Measurements from ENCODE around the gene HBZ. TPM values are rescaled to one million over a fixed set of nuclear protein-coding genes. Genes with fewer than 3 reads are reported as not detected.
"Not testable (repeated sequence)": the region's sequence is repeated elsewhere in the genome, so short reads cannot be mapped to it uniquely, and the experiment has no call there.

Gene HBZ
- total RNA-seq, 1 donor from 2014 or later = not detected

- intact Hi-C loops (cut with micrococcal nuclease); H3K27ac Mint-ChIP-seq; H3K36me3 Mint-ChIP-seq (ENCODE audit: low read depth); DNase-seq (ENCODE audit: low spot score); H3K9me3 Mint-ChIP-seq: not testable (repeated sequence)
- Mint-ChIP-seq H3K27me3 (ENCODE audit: low read depth) (peaks cover 62% of the 10 kb centered on the region), H3K4me1 (ENCODE audit: low read depth) (peaks cover 11% of the 10 kb centered on the region), H3K4me3 (ENCODE audit: low read depth) (peak within 1 kb of the TSS; percentile 26)
Observed at GRCh38 chr16:172374-172941, 20.0 kb downstream of the HBZ start, which contains the start of gene HBA2. TSS of gene HBA2 (plus strand) at chr16:172876. CDS start at chr16:172913, 37 bp downstream.

GRCh38 chr16:173211-173854 is 20.9 kb downstream of the HBZ start:
- peak overlapping the region; percentile 26 for H3K4me3 Mint-ChIP-seq (ENCODE audit: low read depth)
- DNase-seq (ENCODE audit: low spot score); H3K27ac Mint-ChIP-seq; intact Hi-C loops (cut with micrococcal nuclease); H3K36me3 Mint-ChIP-seq (ENCODE audit: low read depth); H3K4me1 Mint-ChIP-seq (ENCODE audit: low read depth); H3K9me3 Mint-ChIP-seq: not testable (repeated sequence)
- H3K27me3 Mint-ChIP-seq (ENCODE audit: low read depth) = peaks cover 63% of the 10 kb centered on the region

DNA sequence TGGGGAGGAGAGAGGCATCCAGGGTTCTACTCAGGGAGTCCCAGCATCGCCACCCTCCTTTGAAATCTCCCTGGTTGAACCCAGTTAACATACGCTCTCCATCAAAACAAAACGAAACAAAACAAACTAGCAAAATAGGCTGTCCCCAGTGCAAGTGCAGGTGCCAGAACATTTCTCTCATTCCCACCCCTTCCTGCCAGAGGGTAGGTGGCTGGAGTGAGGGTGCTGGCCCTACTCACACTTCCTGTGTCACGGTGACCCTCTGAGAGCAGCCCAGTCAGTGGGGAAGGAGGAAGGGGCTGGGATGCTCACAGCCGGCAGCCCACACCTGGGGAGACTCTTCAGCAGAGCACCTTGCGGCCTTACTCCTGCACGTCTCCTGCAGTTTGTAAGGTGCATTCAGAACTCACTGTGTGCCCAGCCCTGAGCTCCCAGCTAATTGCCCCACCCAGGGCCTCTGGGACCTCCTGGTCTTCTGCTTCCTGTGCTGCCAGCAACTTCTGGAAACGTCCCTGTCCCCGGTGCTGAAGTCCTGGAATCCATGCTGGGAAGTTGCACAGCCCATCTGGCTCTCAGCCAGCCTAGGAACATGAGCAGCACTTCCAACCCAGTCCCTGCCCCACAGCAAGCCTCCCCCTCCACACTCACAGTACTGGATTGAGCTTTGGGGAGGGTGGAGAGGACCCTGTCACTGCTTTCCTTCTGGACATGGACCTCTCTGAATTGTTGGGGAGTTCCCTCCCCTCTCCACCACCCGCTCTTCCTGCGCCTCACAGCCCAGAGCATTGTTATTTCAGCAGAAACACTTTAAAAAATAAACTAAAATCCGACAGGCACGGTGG is 21.7 kb downstream of the HBZ start:
- H3K9me3 Mint-ChIP-seq; H3K36me3 Mint-ChIP-seq (ENCODE audit: low read depth); H3K4me1 Mint-ChIP-seq (ENCODE audit: low read depth); H3K27ac Mint-ChIP-seq; H3K4me3 Mint-ChIP-seq (ENCODE audit: low read depth); intact Hi-C loops (cut with micrococcal nuclease); DNase-seq (ENCODE audit: low spot score): not testable (repeated sequence)
- H3K27me3 Mint-ChIP-seq (ENCODE audit: low read depth) = peaks cover 62% of the 10 kb centered on the region

GRCh38 chr16:175011-175949 is 22.8 kb downstream of the HBZ start:
- H3K9me3 Mint-ChIP-seq = no peaks in the 10 kb centered on the region

DNA sequence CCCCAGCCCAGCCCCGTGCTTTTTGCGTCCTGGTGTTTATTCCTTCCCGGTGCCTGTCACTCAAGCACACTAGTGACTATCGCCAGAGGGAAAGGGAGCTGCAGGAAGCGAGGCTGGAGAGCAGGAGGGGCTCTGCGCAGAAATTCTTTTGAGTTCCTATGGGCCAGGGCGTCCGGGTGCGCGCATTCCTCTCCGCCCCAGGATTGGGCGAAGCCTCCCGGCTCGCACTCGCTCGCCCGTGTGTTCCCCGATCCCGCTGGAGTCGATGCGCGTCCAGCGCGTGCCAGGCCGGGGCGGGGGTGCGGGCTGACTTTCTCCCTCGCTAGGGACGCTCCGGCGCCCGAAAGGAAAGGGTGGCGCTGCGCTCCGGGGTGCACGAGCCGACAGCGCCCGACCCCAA is 23.6 kb downstream of the HBZ start:
- Mint-ChIP-seq H3K27me3 (ENCODE audit: low read depth) (peaks cover 56% of the 10 kb centered on the region), H3K4me3 (ENCODE audit: low read depth) (peak overlapping the region; percentile 17)
- H3K9me3 Mint-ChIP-seq; H3K27ac Mint-ChIP-seq; H3K4me1 Mint-ChIP-seq (ENCODE audit: low read depth); intact Hi-C loops (cut with micrococcal nuclease); H3K36me3 Mint-ChIP-seq (ENCODE audit: low read depth); DNase-seq (ENCODE audit: low spot score): not testable (repeated sequence)

More at GRCh38 chr16:175011-175949, 22.8 kb downstream of the HBZ start:
- DNase-seq (ENCODE audit: low spot score) = no peak
- peaks cover 61% of the 10 kb centered on the region for H3K27me3 Mint-ChIP-seq (ENCODE audit: low read depth)
- intact Hi-C loops (cut with micrococcal nuclease) = no loop called here
- H3K4me1 Mint-ChIP-seq (ENCODE audit: low read depth) = peaks cover 7% of the 10 kb centered on the region
- H3K36me3 Mint-ChIP-seq (ENCODE audit: low read depth) = no peaks in the 10 kb centered on the region
- no peak overlapping the region for H3K27ac Mint-ChIP-seq
- H3K4me3 Mint-ChIP-seq (ENCODE audit: low read depth) = no peak overlapping the region

DNA sequence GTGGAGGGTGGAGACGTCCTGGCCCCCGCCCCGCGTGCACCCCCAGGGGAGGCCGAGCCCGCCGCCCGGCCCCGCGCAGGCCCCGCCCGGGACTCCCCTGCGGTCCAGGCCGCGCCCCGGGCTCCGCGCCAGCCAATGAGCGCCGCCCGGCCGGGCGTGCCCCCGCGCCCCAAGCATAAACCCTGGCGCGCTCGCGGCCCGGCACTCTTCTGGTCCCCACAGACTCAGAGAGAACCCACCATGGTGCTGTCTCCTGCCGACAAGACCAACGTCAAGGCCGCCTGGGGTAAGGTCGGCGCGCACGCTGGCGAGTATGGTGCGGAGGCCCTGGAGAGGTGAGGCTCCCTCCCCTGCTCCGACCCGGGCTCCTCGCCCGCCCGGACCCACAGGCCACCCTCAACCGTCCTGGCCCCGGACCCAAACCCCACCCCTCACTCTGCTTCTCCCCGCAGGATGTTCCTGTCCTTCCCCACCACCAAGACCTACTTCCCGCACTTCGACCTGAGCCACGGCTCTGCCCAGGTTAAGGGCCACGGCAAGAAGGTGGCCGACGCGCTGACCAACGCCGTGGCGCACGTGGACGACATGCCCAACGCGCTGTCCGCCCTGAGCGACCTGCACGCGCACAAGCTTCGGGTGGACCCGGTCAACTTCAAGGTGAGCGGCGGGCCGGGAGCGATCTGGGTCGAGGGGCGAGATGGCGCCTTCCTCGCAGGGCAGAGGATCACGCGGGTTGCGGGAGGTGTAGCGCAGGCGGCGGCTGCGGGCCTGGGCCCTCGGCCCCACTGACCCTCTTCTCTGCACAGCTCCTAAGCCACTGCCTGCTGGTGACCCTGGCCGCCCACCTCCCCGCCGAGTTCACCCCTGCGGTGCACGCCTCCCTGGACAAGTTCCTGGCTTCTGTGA is 24.3 kb downstream of the HBZ start, which contains the start of gene HBA1:
Gene HBA1, plus strand, starts transcription at position 204 of the 906 bp plus-strand sequence. Its CDS starts 37 bp downstream, at position 241.
- DNase-seq (ENCODE audit: low spot score); H3K36me3 Mint-ChIP-seq (ENCODE audit: low read depth); H3K27ac Mint-ChIP-seq; H3K9me3 Mint-ChIP-seq; H3K4me1 Mint-ChIP-seq (ENCODE audit: low read depth); intact Hi-C loops (cut with micrococcal nuclease): not testable (repeated sequence)
- H3K27me3 Mint-ChIP-seq (ENCODE audit: low read depth) = peaks cover 51% of the 10 kb centered on the region
- H3K4me3 Mint-ChIP-seq (ENCODE audit: low read depth) = peak within 1 kb of the TSS; percentile 17

DNA sequence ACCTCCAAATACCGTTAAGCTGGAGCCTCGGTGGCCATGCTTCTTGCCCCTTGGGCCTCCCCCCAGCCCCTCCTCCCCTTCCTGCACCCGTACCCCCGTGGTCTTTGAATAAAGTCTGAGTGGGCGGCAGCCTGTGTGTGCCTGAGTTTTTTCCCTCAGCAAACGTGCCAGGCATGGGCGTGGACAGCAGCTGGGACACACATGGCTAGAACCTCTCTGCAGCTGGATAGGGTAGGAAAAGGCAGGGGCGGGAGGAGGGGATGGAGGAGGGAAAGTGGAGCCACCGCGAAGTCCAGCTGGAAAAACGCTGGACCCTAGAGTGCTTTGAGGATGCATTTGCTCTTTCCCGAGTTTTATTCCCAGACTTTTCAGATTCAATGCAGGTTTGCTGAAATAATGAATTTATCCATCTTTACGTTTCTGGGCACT is 25.0 kb downstream of the HBZ start:
- H3K9me3 Mint-ChIP-seq = no peaks in the 10 kb centered on the region
- no peak overlapping the region for H3K27ac Mint-ChIP-seq
- no peak overlapping the region for H3K4me3 Mint-ChIP-seq (ENCODE audit: low read depth)
- no peaks in the 10 kb centered on the region for H3K36me3 Mint-ChIP-seq (ENCODE audit: low read depth)
- peaks cover 6% of the 10 kb centered on the region for H3K4me1 Mint-ChIP-seq (ENCODE audit: low read depth)
- intact Hi-C loops (cut with micrococcal nuclease) = no loop called here
- H3K27me3 Mint-ChIP-seq (ENCODE audit: low read depth) = peaks cover 48% of the 10 kb centered on the region
- DNase-seq (ENCODE audit: low spot score) = no peak

DNA sequence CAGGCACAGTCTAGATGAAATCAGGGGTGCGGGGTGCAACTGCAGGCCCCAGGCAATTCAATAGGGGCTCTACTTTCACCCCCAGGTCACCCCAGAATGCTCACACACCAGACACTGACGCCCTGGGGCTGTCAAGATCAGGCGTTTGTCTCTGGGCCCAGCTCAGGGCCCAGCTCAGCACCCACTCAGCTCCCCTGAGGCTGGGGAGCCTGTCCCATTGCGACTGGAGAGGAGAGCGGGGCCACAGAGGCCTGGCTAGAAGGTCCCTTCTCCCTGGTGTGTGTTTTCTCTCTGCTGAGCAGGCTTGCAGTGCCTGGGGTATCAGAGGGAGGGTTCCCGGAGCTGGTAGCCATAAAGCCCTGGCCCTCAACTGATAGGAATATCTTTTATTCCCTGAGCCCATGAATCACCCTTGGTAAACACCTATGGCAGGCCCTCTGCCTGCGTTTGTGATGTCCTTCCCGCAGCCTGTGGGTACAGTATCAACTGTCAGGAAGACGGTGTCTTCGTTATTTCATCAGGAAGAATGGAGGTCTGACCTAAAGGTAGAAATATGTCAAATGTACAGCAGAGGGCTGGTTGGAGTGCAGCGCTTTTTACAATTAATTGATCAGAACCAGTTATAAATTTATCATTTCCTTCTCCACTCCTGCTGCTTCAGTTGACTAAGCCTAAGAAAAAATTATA is 25.7 kb downstream of the HBZ start:
- peaks cover 6% of the 10 kb centered on the region for H3K4me1 Mint-ChIP-seq (ENCODE audit: low read depth)
- H3K36me3 Mint-ChIP-seq (ENCODE audit: low read depth) = no peaks in the 10 kb centered on the region
- intact Hi-C loops (cut with micrococcal nuclease) = no loop called here
- H3K27ac Mint-ChIP-seq = no peak overlapping the region
- DNase-seq (ENCODE audit: low spot score) = no peak
- peaks cover 48% of the 10 kb centered on the region for H3K27me3 Mint-ChIP-seq (ENCODE audit: low read depth)
- H3K4me3 Mint-ChIP-seq (ENCODE audit: low read depth) = no peak overlapping the region
- H3K9me3 Mint-ChIP-seq = no peaks in the 10 kb centered on the region

DNA sequence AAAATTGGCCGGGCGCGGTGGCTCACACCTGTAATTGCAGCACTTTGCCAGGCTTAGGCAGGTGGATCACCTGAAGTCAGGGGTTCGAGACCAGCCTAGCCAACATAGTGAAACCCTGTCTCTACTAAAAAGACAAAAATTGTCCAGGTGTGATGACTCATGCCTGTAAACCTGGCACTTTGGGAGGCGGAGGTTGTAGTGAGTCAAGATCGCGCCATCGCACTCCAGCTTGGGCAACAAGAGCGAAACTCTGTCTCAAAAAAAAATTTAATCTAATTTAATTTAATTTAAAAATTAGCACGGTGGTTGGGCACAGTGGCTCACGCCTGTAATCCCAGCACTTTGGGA is 26.2 kb downstream of the HBZ start:
- no peaks in the 10 kb centered on the region for H3K9me3 Mint-ChIP-seq
- intact Hi-C loops (cut with micrococcal nuclease) = no loop called here

GRCh38 chr16:179211-180092 is 27.0 kb downstream of the HBZ start:
- no peak for DNase-seq (ENCODE audit: low spot score)
- Mint-ChIP-seq H3K4me3 (ENCODE audit: low read depth) (no peak overlapping the region), H3K4me1 (ENCODE audit: low read depth) (peaks cover 4% of the 10 kb centered on the region), H3K27me3 (ENCODE audit: low read depth) (peaks cover 39% of the 10 kb centered on the region), H3K36me3 (ENCODE audit: low read depth) (no peaks in the 10 kb centered on the region), H3K27ac (no peak overlapping the region), H3K9me3 (no peaks in the 10 kb centered on the region)
- intact Hi-C loops (cut with micrococcal nuclease) = no loop called here

More for the DNA sequence above, 26.2 kb downstream of the HBZ start:
- Mint-ChIP-seq H3K27ac (no peak overlapping the region), H3K27me3 (ENCODE audit: low read depth) (peaks cover 43% of the 10 kb centered on the region), H3K36me3 (ENCODE audit: low read depth) (no peaks in the 10 kb centered on the region), H3K4me3 (ENCODE audit: low read depth) (no peak overlapping the region), H3K4me1 (ENCODE audit: low read depth) (peaks cover 6% of the 10 kb centered on the region)
- DNase-seq (ENCODE audit: low spot score) = no peak
